ENCODE results near the gene PEDS1.

DNA sequence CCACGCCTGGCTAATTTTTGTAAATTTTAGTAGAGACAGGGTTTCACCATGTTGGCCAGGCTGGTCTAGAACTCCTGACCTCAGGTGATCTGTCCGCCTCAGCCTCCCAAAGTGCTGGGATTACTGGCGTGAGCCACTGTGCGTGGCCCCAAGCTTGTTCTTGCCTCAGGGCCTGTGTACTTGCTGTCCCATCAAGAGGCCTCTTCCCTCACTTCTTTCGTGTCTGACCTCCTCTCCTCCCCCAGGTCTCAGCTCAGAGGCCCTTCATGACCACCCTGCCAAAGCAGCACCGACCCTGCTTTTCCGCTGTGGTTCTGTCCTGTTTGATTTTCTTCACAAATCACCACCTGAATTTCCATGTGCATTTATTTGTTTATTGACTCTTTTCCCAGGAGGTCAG is 30.1 kb downstream of the PEDS1 start:
- TF ChIP-seq, protein P1, sequence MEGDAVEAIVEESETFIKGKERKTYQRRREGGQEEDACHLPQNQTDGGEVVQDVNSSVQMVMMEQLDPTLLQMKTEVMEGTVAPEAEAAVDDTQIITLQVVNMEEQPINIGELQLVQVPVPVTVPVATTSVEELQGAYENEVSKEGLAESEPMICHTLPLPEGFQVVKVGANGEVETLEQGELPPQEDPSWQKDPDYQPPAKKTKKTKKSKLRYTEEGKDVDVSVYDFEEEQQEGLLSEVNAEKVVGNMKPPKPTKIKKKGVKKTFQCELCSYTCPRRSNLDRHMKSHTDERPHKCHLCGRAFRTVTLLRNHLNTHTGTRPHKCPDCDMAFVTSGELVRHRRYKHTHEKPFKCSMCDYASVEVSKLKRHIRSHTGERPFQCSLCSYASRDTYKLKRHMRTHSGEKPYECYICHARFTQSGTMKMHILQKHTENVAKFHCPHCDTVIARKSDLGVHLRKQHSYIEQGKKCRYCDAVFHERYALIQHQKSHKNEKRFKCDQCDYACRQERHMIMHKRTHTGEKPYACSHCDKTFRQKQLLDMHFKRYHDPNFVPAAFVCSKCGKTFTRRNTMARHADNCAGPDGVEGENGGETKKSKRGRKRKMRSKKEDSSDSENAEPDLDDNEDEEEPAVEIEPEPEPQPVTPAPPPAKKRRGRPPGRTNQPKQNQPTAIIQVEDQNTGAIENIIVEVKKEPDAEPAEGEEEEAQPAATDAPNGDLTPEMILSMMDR (conservative IDR thresholded peaks at IDR 0.05), result no peak
- no peak for TF ChIP-seq ZFX (IDR thresholded peaks at IDR 0.05)

All from C4-2B (cell line).